Liver (tissue), 9 donors: ENCODE measurements around the gene FBXW5. TPM values are rescaled to one million over a fixed set of nuclear protein-coding genes. Genes with fewer than 3 reads are reported as not detected.

Experiments used
- DNase-seq: peaks from one replicate; pipeline ENCODE4 v3.0.0-alpha.2; 2017; ENCODE audit warnings: low spot score
- H3K27ac ChIP-seq, 2 donors: one replicate each; pipeline ENCODE4 v1.7.0; 2013; ENCODE audit warnings: inconsistent platforms in 2 of 2, low read length in 2 of 2, control low read depth in 1 of 2, low read depth in 1 of 2, mild to moderate bottlenecking in 1 of 2
- H3K27me3 ChIP-seq, 4 donors: one replicate each; pipeline versions ENCODE4 v1.6.1 to v1.7.0; 2013; ENCODE audit warnings: low read length in 3 of 4, inconsistent platforms in 1 of 4, mild to moderate bottlenecking in 1 of 4, moderate library complexity in 1 of 4; ENCODE audit not compliant: control insufficient read depth in 4 of 4, insufficient read depth in 4 of 4
- H3K36me3 ChIP-seq, 4 donors: one replicate each; pipeline versions ENCODE4 v1.6.1 to v1.7.0; 2013; ENCODE audit warnings: low read length in 3 of 4, mild to moderate bottlenecking in 3 of 4, low read depth in 1 of 4, moderate library complexity in 1 of 4; ENCODE audit not compliant: control insufficient read depth in 4 of 4, insufficient read depth in 3 of 4
- H3K4me1 ChIP-seq, 4 donors: one replicate each; pipeline versions ENCODE4 v1.6.1 to v1.7.0; 2013; ENCODE audit warnings: low read length in 3 of 4, mild to moderate bottlenecking in 3 of 4, moderate library complexity in 1 of 4; ENCODE audit not compliant: control insufficient read depth in 4 of 4, insufficient read depth in 4 of 4
- H3K4me3 ChIP-seq, 3 donors: one replicate each; pipeline versions ENCODE4 v1.6.1 to v1.7.0; 2013; ENCODE audit warnings: low read length in 3 of 3, control low read depth in 1 of 3, low read depth in 1 of 3, mild to moderate bottlenecking in 1 of 3
- H3K9ac ChIP-seq, 2 donors: one replicate each; pipeline ENCODE4 v1.7.0; 2013; ENCODE audit warnings: low read length in 2 of 2, mild to moderate bottlenecking in 2 of 2, moderate library complexity in 2 of 2, control low read depth in 1 of 2, low read depth in 1 of 2
- H3K9me3 ChIP-seq, 4 donors: one replicate each; pipeline versions ENCODE4 v1.6.1 to v1.7.0; 2013; ENCODE audit warnings: low read length in 3 of 4; ENCODE audit not compliant: control insufficient read depth in 4 of 4
- FOXA1 ChIP-seq: IDR thresholded peaks from 2 replicates; pipeline ENCODE4 v1.6.1; 2016; ENCODE audit warnings: antibody characterized with exemption
- FOXA2 ChIP-seq: IDR thresholded peaks from 2 replicates; pipeline ENCODE4 v1.6.1; 2016; ENCODE audit warnings: antibody characterized with exemption
- GABPA ChIP-seq, 2 donors: IDR thresholded peaks in 1 of 2; conservative IDR thresholded peaks in 1 of 2; 2 replicates each; pipeline ENCODE4 v1.6.1; 2016; ENCODE audit warnings: antibody characterized with exemption in 2 of 2, mild to moderate bottlenecking in 1 of 2, moderate library complexity in 1 of 2
- HNF4G ChIP-seq: IDR thresholded peaks from 2 replicates; pipeline ENCODE4 v1.6.1; 2016; ENCODE audit warnings: antibody characterized with exemption
- JUND ChIP-seq, 2 donors: IDR thresholded peaks; 2 replicates each; pipeline ENCODE4 v1.6.1; 2016; ENCODE audit warnings: antibody characterized with exemption in 2 of 2
- NR2F2 ChIP-seq: IDR thresholded peaks from 2 replicates; pipeline ENCODE4 v1.6.1; 2016; ENCODE audit warnings: antibody characterized with exemption
- RAD21 ChIP-seq, 2 donors: IDR thresholded peaks; 2 replicates each; pipeline ENCODE4 v1.6.1; 2016; ENCODE audit warnings: antibody characterized with exemption in 2 of 2, mild to moderate bottlenecking in 2 of 2
- RXRA ChIP-seq, 2 donors: IDR thresholded peaks; 2 replicates each; pipeline ENCODE4 v1.6.1; 2017 to 2018; ENCODE audit warnings: antibody characterized with exemption in 2 of 2, mild to moderate bottlenecking in 1 of 2
- SP1 ChIP-seq: IDR thresholded peaks from 2 replicates; pipeline ENCODE4 v1.6.1; 2018; ENCODE audit warnings: antibody characterized with exemption, mild to moderate bottlenecking
- TAF1 ChIP-seq: conservative IDR thresholded peaks from 2 replicates; pipeline ENCODE4 v1.6.1; 2016; ENCODE audit warnings: antibody characterized with exemption, mild to moderate bottlenecking
- YY1 ChIP-seq: IDR thresholded peaks from 2 replicates; pipeline ENCODE4 v1.6.1; 2016; ENCODE audit warnings: antibody characterized with exemption, mild to moderate bottlenecking
- WGBS: extraction: QIAGEN DNeasy Blood & Tissue Kit; methylation state at CpG from one replicate; pipeline ENCODE4 v1.1.7; 2013; 5-methylcytosine and 5-hydroxymethylcytosine counted together
- polyA plus RNA-seq, 2 donors: library from polyadenylated mRNA; stranded (reverse) in 1 of 2; unstranded in 1 of 2; fragments of 200-250 nt in 1 of 2; fragments of >200 nt in 1 of 2; fragmentation: Nextera tagmentation in 1 of 2; extraction: Ambion mirVana in 1 of 2; gene quantifications; one replicate each; pipeline versions ENCODE4 v1.2.1 to v1.2.3, GENCODE V29; 2013 to 2015
- total RNA-seq, 2 donors: library from RNA; depleted of rRNA; stranded (reverse); fragments of >200 nt; gene quantifications; one replicate each; pipeline ENCODE4 v1.2.3, GENCODE V29; 2014
- TF ChIP-seq, protein P1 (sequence below): IDR thresholded peaks from 2 replicates; pipeline ENCODE4 v1.6.1; 2016; ENCODE audit warnings: antibody characterized with exemption
- TF ChIP-seq, protein P2 (sequence below): IDR thresholded peaks from 2 replicates; pipeline ENCODE4 v1.6.1; 2016; ENCODE audit warnings: antibody characterized with exemption, mild to moderate bottlenecking
- TF ChIP-seq, protein P3 (sequence below): fragments of 150-350 bp; IDR thresholded peaks from 2 replicates; pipeline ENCODE4 v1.5.1; 2017; ENCODE audit warnings: improper control_type of control experiment, low read depth, low read length; ENCODE audit not compliant: missing input control
- donor health status: healthy.
- donor health status: healthy.
- donor health status: healthy.
- donor health status: healthy.
- donor health status: healthy.

FBXW5 gene
- total and polyA plus RNA-seq, 4 donors = 64.0 to 163 (median 109) TPM

DNA sequence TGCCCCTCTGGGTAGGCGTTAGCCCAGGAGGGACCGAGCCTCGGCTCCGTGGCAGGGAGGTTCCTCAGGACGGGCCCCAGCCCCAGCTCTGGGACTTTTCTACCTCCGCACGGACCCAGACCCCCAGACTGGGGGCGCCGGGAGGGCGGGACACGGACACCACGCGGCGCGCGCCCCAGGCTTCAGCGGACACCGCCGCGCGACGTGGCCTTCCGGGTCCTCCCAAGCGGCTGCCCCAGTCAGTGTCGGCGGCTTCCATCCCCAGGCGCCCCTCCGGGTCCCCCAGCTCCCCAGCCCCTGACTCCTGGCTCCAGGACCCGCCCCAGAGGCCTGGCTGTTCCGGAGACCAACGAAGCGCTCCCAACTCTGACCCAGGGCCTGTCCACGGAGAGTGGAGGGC lies 41.3 kb upstream of the FBXW5 start:
- DNase-seq = no peak
- H3K9me3 ChIP-seq = no peaks in the 10 kb centered on the region
- H3K9ac ChIP-seq = no peak overlapping the region
- peaks cover 0 to 6% (median under 1%) of the 10 kb centered on the region in 4 donors for H3K27me3 ChIP-seq
- H3K36me3 ChIP-seq = no peaks in the 10 kb centered on the region
- WGBS = 31% methylated on average over 33 of the region's 33 CpGs
- H3K4me3 ChIP-seq = no peak overlapping the region
- TF ChIP-seq, protein P1, sequence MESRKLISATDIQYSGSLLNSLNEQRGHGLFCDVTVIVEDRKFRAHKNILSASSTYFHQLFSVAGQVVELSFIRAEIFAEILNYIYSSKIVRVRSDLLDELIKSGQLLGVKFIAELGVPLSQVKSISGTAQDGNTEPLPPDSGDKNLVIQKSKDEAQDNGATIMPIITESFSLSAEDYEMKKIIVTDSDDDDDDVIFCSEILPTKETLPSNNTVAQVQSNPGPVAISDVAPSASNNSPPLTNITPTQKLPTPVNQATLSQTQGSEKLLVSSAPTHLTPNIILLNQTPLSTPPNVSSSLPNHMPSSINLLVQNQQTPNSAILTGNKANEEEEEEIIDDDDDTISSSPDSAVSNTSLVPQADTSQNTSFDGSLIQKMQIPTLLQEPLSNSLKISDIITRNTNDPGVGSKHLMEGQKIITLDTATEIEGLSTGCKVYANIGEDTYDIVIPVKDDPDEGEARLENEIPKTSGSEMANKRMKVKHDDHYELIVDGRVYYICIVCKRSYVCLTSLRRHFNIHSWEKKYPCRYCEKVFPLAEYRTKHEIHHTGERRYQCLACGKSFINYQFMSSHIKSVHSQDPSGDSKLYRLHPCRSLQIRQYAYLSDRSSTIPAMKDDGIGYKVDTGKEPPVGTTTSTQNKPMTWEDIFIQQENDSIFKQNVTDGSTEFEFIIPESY = no peak
- TF ChIP-seq FOXA1 (no peak), HNF4G (no peak), SP1 (no peak), GABPA (IDR thresholded peaks at IDR 0.05 in 1 of 2, conservative IDR thresholded peaks at IDR 0.05 in 1 of 2) (no peak), TAF1 (no peak), FOXA2 (no peak), RAD21 (IDR thresholded peaks at IDR 0.05) (no peak), YY1 (no peak), RXRA (IDR thresholded peaks at IDR 0.05) (no peak), NR2F2 (no peak)
- TF ChIP-seq, protein P2, sequence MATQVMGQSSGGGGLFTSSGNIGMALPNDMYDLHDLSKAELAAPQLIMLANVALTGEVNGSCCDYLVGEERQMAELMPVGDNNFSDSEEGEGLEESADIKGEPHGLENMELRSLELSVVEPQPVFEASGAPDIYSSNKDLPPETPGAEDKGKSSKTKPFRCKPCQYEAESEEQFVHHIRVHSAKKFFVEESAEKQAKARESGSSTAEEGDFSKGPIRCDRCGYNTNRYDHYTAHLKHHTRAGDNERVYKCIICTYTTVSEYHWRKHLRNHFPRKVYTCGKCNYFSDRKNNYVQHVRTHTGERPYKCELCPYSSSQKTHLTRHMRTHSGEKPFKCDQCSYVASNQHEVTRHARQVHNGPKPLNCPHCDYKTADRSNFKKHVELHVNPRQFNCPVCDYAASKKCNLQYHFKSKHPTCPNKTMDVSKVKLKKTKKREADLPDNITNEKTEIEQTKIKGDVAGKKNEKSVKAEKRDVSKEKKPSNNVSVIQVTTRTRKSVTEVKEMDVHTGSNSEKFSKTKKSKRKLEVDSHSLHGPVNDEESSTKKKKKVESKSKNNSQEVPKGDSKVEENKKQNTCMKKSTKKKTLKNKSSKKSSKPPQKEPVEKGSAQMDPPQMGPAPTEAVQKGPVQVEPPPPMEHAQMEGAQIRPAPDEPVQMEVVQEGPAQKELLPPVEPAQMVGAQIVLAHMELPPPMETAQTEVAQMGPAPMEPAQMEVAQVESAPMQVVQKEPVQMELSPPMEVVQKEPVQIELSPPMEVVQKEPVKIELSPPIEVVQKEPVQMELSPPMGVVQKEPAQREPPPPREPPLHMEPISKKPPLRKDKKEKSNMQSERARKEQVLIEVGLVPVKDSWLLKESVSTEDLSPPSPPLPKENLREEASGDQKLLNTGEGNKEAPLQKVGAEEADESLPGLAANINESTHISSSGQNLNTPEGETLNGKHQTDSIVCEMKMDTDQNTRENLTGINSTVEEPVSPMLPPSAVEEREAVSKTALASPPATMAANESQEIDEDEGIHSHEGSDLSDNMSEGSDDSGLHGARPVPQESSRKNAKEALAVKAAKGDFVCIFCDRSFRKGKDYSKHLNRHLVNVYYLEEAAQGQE = no peak
- TF ChIP-seq, protein P3, sequence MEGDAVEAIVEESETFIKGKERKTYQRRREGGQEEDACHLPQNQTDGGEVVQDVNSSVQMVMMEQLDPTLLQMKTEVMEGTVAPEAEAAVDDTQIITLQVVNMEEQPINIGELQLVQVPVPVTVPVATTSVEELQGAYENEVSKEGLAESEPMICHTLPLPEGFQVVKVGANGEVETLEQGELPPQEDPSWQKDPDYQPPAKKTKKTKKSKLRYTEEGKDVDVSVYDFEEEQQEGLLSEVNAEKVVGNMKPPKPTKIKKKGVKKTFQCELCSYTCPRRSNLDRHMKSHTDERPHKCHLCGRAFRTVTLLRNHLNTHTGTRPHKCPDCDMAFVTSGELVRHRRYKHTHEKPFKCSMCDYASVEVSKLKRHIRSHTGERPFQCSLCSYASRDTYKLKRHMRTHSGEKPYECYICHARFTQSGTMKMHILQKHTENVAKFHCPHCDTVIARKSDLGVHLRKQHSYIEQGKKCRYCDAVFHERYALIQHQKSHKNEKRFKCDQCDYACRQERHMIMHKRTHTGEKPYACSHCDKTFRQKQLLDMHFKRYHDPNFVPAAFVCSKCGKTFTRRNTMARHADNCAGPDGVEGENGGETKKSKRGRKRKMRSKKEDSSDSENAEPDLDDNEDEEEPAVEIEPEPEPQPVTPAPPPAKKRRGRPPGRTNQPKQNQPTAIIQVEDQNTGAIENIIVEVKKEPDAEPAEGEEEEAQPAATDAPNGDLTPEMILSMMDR = no peak
- no peak overlapping the region for H3K27ac ChIP-seq
- H3K4me1 ChIP-seq = peaks cover 0 to 4% (median 1%) of the 10 kb centered on the region in 4 donors

DNA sequence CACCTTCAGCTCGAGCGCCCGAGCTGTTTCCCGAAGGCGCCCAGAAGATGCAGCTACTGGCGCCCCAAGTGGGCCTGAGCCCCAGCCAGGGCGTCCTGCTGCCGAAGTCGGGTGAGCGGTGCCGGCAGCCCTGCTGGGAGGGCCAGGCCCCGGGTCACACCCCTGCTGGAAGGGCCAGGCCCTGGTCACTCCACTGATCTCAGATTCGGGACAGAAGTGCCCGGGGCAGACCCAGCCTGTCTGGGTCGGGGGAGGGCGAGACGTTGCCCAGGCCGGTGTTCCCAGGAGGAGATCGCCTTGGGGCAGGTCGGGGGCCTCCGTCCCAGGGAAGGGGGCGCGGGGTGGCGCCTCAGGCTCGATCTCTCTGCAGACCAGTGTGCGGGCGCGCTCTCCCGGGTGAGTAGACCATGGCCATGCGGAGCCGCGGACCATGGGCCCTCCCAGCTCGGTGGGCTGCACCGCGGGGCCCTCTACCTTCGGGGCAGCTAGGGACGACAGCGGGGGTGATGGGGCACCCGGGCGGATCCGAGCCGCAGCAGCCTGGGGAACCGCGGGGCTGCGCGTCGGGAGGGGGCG lies 40.6 kb upstream of the FBXW5 start:
- Histone ChIP-seq H3K4me1 (peaks cover 0 to 4% (median 1%) of the 10 kb centered on the region in 4 donors), H3K27ac (no peak overlapping the region), H3K9me3 (no peaks in the 10 kb centered on the region), H3K4me3 (no peak overlapping the region), H3K27me3 (peaks cover 0 to 6% (median under 1%) of the 10 kb centered on the region in 4 donors), H3K36me3 (no peaks in the 10 kb centered on the region), H3K9ac (no peak overlapping the region)
- TF ChIP-seq JUND (IDR thresholded peaks at IDR 0.05) = no peak
- DNase-seq = no peak
- 17% methylated on average over 48 of the region's 48 CpGs for WGBS
